ENCODE results near the gene OR2S2. TPM values are rescaled to one million over a fixed set of nuclear protein-coding genes. Genes with fewer than 3 reads are reported as not detected.

Gene OR2S2
- total RNA-seq, 2 donors from 2014 or later = not detected

GRCh38 chr9:35908504-35909125, 49.3 kb downstream of the OR2S2 start:
- H3K27ac ChIP-seq = peak overlapping the region; percentile 99 to 100
- no peak for ATAC-seq (ENCODE audit: insufficient number of reproducible peaks, low FRiP score, low read depth)
- no peaks in the 10 kb centered on the region for H3K36me3 ChIP-seq
- no peak for TF ChIP-seq CTCF (IDR thresholded peaks at IDR 0.05)
- H3K4me3 ChIP-seq = peak overlapping the region; percentile 51
- H3K27me3 ChIP-seq (replicated peaks; ENCODE audit: insufficient read depth) = no peaks in the 10 kb centered on the region
- no peak for DNase-seq (ENCODE audit: low spot score)
- H3K4me1 ChIP-seq (ENCODE audit: control insufficient read depth in 1 of 2, low read depth in 2 of 2) = peaks cover 71 to 93% of the 10 kb centered on the region in 2 donors
- H3K9me3 ChIP-seq = no peaks in the 10 kb centered on the region

- no peaks in the 10 kb centered on the region for H3K36me3 ChIP-seq
- DNase-seq (ENCODE audit: low spot score) (no peak), ATAC-seq (ENCODE audit: insufficient number of reproducible peaks, low FRiP score, low read depth) (peak; percentile 70)
- peaks cover 71 to 92% of the 10 kb centered on the region in 2 donors for H3K4me1 ChIP-seq (ENCODE audit: control insufficient read depth in 1 of 2, low read depth in 2 of 2)
- no peak for TF ChIP-seq CTCF (IDR thresholded peaks at IDR 0.05)
- H3K27me3 ChIP-seq (replicated peaks; ENCODE audit: insufficient read depth) = no peaks in the 10 kb centered on the region
- H3K27ac ChIP-seq = peak overlapping the region; percentile 99 to 100
- H3K9me3 ChIP-seq = no peaks in the 10 kb centered on the region
- H3K4me3 ChIP-seq = peak overlapping the region; percentile 51
Observed at GRCh38 chr9:35907711-35908503, 50.0 kb downstream of the OR2S2 start.

Other genes starting within 250 kb of the OR2S2 start
- gene TLN1, start 226.0 kb downstream of the OR2S2 start, total RNA-seq = 1,000 to 10,000 TPM in 1 of 2 donors, 100 to 1,000 TPM in 1; 889 to 1,019 TPM
- gene CREB3, start 225.5 kb downstream of the OR2S2 start, total RNA-seq = 10 to 100 TPM; 46.0 to 62.4 TPM
- 100 to 1,000 TPM in 1 of 2 donors, 10 to 100 TPM in 1; 75.8 to 115 TPM for gene GBA2, start 208.9 kb downstream of the OR2S2 start, total RNA-seq
- 10 to 100 TPM; 23.0 to 24.5 TPM for gene RGP1, start 208.9 kb downstream of the OR2S2 start, total RNA-seq
- gene MSMP, start 203.9 kb downstream of the OR2S2 start, total RNA-seq = not detected
- gene NPR2, start 166.6 kb downstream of the OR2S2 start, total RNA-seq = 10 to 100 TPM; 30.8 to 38.2 TPM
- gene SPAG8, start 145.9 kb downstream of the OR2S2 start, total RNA-seq = 1 to 10 TPM in 1 of 2 donors, under 1 TPM in 1; 0.21 to 5.7 TPM
- gene HINT2, start 143.1 kb downstream of the OR2S2 start, total RNA-seq = 10 to 100 TPM; 18.4 to 45.4 TPM
- gene FAM221B, start 129.4 kb downstream of the OR2S2 start, total RNA-seq = not detected
- gene TMEM8B, start 128.9 kb downstream of the OR2S2 start, total RNA-seq = 10 to 100 TPM; 14.6 to 24.2 TPM
- not detected for gene OR13J1, start 87.8 kb downstream of the OR2S2 start, total RNA-seq
- gene HRCT1, start 52.0 kb downstream of the OR2S2 start, total RNA-seq = 10 to 100 TPM; 20.4 to 23.6 TPM
- gene SPAAR, start 48.7 kb downstream of the OR2S2 start, total RNA-seq = 1 to 10 TPM; 3.2 to 4.9 TPM
- 10 to 100 TPM; 19.8 to 30.5 TPM for gene RECK, start 78.8 kb upstream of the OR2S2 start, total RNA-seq
- 10 to 100 TPM; 47.0 to 52.1 TPM for gene GLIPR2, start 178.6 kb upstream of the OR2S2 start, total RNA-seq
- 1 to 10 TPM; 1.6 to 2.3 TPM for gene CCIN, start 211.2 kb upstream of the OR2S2 start, total RNA-seq
- gene CLTA, start 232.8 kb upstream of the OR2S2 start, total RNA-seq = 100 to 1,000 TPM; 127 to 145 TPM

All from thoracic aorta (tissue), 2 donors.